G401.6 (cell line): ENCODE results near the gene AKNA.
A peak's percentile ranks its signal among the peaks of the same experiment; 100 is the strongest.

Experiments used
- FAIRE-seq: peaks from 2 replicates; lab custom pipeline; 2012; peaks lifted over from hg19 to GRCh38; lab: Jason Lieb, UNC

AKNA gene

GRCh38 chr9:114414346-114414745 lies 26.6 kb upstream of the AKNA start:
- FAIRE-seq: no peak

GRCh38 chr9:114413861-114414301 lies 26.1 kb upstream of the AKNA start:
- FAIRE-seq: no peak

GRCh38 chr9:114412048-114412683 lies 24.4 kb upstream of the AKNA start:
- no peak for FAIRE-seq

- FAIRE-seq: no peak
Measured at GRCh38 chr9:114411452-114411851, 23.7 kb upstream of the AKNA start.

GRCh38 chr9:114410910-114411309 lies 23.1 kb upstream of the AKNA start:
- no peak for FAIRE-seq

GRCh38 chr9:114409842-114410241 lies 22.1 kb upstream of the AKNA start:
- no peak for FAIRE-seq

GRCh38 chr9:114409103-114409780 lies 21.5 kb upstream of the AKNA start:
- no peak for FAIRE-seq

- FAIRE-seq: no peak
Measured at GRCh38 chr9:114408645-114409044, 20.9 kb upstream of the AKNA start.

- no peak for FAIRE-seq
Measured at GRCh38 chr9:114407889-114408288, 20.1 kb upstream of the AKNA start.

- no peak for FAIRE-seq
Measured at GRCh38 chr9:114406441-114406840, 18.7 kb upstream of the AKNA start.

GRCh38 chr9:114405294-114406034 lies 17.7 kb upstream of the AKNA start:
- peak; percentile 73 for FAIRE-seq

- no peak for FAIRE-seq
Measured at GRCh38 chr9:114404531-114404930, 16.7 kb upstream of the AKNA start.

GRCh38 chr9:114403153-114403756 lies 15.5 kb upstream of the AKNA start:
- FAIRE-seq: no peak

GRCh38 chr9:114401344-114401743 lies 13.6 kb upstream of the AKNA start:
- no peak for FAIRE-seq

- FAIRE-seq: no peak
Measured at GRCh38 chr9:114400772-114401171, 13.0 kb upstream of the AKNA start.

- no peak for FAIRE-seq
Measured at GRCh38 chr9:114400219-114400618, 12.4 kb upstream of the AKNA start.

- no peak for FAIRE-seq
Measured at GRCh38 chr9:114399381-114399780, 11.6 kb upstream of the AKNA start.

- FAIRE-seq: peak; percentile 8
Measured at GRCh38 chr9:114397848-114398605, 10.2 kb upstream of the AKNA start.

GRCh38 chr9:114397219-114397847 lies 9.6 kb upstream of the AKNA start:
- no peak for FAIRE-seq

GRCh38 chr9:114396558-114397218 lies 8.9 kb upstream of the AKNA start:
- FAIRE-seq: no peak

GRCh38 chr9:114395768-114396167 lies 8.0 kb upstream of the AKNA start:
- FAIRE-seq: no peak
